Coronary artery (tissue), 2 donors: ENCODE data around the gene ARHGDIA.

Experiments used
- DNase-seq: peaks from one replicate; pipeline ENCODE4 v3.0.0-alpha.2; 2017; ENCODE audit warnings: low spot score
- H3K27ac ChIP-seq, 2 donors: fragments of 200-600 bp; sonication (generic); one replicate each; pipeline ENCODE4 v1.5.1; 2016 to 2019
- H3K4me3 ChIP-seq: fragments of 200-600 bp; sonication (generic); 2 replicates; pipeline ENCODE4 v1.5.1; 2016; ENCODE audit warnings: mild to moderate bottlenecking, moderate library complexity
- CTCF ChIP-seq: fragments of 200-600 bp; sonication (generic); IDR thresholded peaks from one replicate; pipeline ENCODE4 v1.5.1; 2019; ENCODE audit warnings: antibody characterized with exemption

ARHGDIA gene

GRCh38 chr17:81823820-81824550 lies 47.2 kb downstream of the ARHGDIA start:
- H3K27ac ChIP-seq: no peak overlapping the region
- no peak for DNase-seq
- TF ChIP-seq CTCF: no peak
- H3K4me3 ChIP-seq: no peak overlapping the region

DNA sequence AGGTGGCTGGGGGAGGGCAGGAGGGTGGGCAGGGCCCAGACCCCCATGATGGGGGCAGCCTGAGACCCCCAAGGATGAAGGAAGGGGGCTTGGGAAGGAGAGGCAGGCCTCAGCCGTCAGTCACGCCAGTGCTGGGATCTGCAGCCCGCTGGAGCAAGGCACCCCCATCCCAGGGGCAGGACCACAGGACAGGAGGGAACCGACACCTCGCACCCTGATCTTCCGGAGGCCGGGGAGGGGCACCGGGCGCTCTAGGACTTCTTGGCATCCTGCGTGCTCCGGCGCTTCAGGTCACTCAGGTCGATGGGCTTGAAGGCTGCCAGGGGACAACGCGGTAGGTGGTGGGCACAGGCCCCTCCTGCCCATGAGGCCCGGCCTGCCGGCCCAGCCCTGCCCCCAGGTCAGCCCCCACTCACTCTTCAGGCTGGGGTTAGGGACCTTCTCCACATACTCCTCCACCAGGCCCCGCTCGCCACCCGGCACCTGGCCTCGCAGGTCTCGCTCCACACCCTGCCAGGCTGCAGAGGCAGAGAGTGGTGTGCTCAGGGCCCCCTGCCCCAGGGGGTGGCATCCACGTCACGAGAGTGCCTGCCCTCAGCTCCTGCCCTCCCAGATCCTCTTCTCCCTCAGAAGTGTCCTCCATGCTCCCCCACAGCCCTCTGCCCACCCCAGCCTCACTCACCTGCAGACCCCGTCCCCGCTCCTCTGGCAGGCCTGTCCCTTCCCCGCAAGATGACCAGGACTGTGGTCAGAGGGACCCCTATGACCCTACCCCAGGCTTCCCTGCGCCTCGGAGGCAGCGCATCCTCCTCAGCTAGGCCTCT lies 47.9 kb downstream of the ARHGDIA start:
- DNase-seq: no peak
- Histone ChIP-seq H3K27ac (no peak overlapping the region), H3K4me3 (no peak overlapping the region)
- TF ChIP-seq CTCF: no peak

GRCh38 chr17:81822312-81822637 lies 48.9 kb downstream of the ARHGDIA start:
- DNase-seq: no peak
- no peak for TF ChIP-seq CTCF
- no peak overlapping the region for H3K4me3 ChIP-seq
- peak overlapping the region in 1 of 2 donors; percentile 66 for H3K27ac ChIP-seq

DNA sequence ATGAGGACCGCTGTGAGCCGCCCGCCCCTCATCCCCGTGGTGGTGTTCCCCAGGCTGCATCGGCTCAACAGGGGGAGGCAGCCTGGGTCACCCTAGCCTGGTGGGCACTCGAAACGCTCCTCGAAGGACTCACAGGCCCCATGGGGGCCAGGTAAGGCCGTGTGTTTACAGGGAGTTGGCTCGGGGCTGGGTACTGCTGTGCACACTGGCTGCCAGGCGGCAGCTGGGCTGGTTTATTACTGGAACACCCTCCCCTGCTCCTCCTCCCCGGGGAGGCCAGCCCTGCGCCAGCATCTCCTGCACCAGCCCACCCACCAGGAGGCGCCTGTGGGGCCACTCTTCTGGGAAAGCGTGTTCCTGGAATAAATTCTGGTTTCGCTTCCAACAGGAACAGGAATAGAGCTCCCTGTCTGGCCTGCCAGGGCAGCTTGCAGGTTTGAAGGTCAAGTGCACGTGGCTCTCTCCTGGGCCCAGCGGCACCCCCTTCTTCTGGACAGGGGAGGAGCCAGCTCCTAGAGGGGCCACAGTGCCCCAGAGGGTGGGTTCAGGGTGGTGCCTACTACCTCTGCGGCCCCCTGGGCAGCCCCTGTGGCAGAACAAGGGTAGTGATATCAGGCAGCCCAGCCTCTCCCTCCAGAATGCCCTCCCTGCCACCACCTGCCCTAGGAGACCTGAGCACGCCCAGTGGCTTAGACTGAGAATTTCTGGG lies 49.4 kb downstream of the ARHGDIA start:
- Histone ChIP-seq H3K4me3 (peak overlapping the region; percentile 8), H3K27ac (peak overlapping the region in 1 of 2 donors; percentile 66)
- peak; percentile 28 for TF ChIP-seq CTCF
- DNase-seq: no peak

- no peak overlapping the region for H3K4me3 ChIP-seq
- TF ChIP-seq CTCF: no peak
- DNase-seq: no peak
- H3K27ac ChIP-seq: peak overlapping the region in 1 of 2 donors; percentile 66
These were observed 50.0 kb downstream of the ARHGDIA start for GRCh38 chr17:81821147-81821546.

- TF ChIP-seq CTCF: no peak
- DNase-seq: no peak
- H3K27ac ChIP-seq: no peak overlapping the region
- no peak overlapping the region for H3K4me3 ChIP-seq
These were observed 51.4 kb downstream of the ARHGDIA start for GRCh38 chr17:81819708-81820107.
